Tibial nerve (tissue), 4 donors: ENCODE data around the gene TBXAS1. TPM values are rescaled to one million over a fixed set of nuclear protein-coding genes. Genes with fewer than 3 reads are reported as not detected.

ENCODE experiments used
- DNase-seq, 2 donors: peaks; one replicate each; pipeline ENCODE4 v3.0.0-alpha.2; 2019; ENCODE audit warnings: low spot score in 2 of 2
- H3K27ac ChIP-seq, 4 donors: fragments of 200-600 bp; sonication (generic) in 3 of 4; one replicate each; pipeline ENCODE4 v1.5.1; 2017 to 2019; ENCODE audit warnings: mild to moderate bottlenecking in 1 of 4
- H3K27me3 ChIP-seq, 2 donors: fragments of 200-600 bp; sonication (generic) in 1 of 2; one replicate each; pipeline versions ENCODE4 v1.5.1 to v1.6.0; 2017 to 2019
- H3K36me3 ChIP-seq, 3 donors: fragments of 200-600 bp; sonication (generic); one replicate each; pipeline ENCODE4 v1.5.1; 2018 to 2019
- H3K4me1 ChIP-seq, 4 donors: fragments of 200-600 bp; sonication (generic) in 3 of 4; one replicate each; pipeline ENCODE4 v1.5.1; 2017 to 2019
- H3K4me3 ChIP-seq, 4 donors: fragments of 200-600 bp; sonication (generic) in 3 of 4; one replicate each; pipeline ENCODE4 v1.5.1; 2017 to 2019; ENCODE audit warnings: mild to moderate bottlenecking in 1 of 4, moderate library complexity in 1 of 4
- H3K9me3 ChIP-seq, 4 donors: fragments of 200-600 bp; sonication (generic) in 3 of 4; one replicate each; pipeline ENCODE4 v1.5.1; 2017 to 2019
- CTCF ChIP-seq, 5 experiments: fragments of 200-600 bp in 3 of 5; fragments of 450-650 bp in 2 of 5; sonication (generic) in 3 of 5; IDR thresholded peaks; one replicate each; pipeline ENCODE4 v1.5.1; 2016 to 2019; ENCODE audit warnings: antibody characterized with exemption in 5 of 5, mild to moderate bottlenecking in 3 of 5, moderate library complexity in 2 of 5
- EP300 ChIP-seq, 2 donors: sonication (generic); formaldehyde crosslinking; IDR thresholded peaks; one replicate each; pipeline ENCODE4 v1.6.1; 2017; ENCODE audit warnings: antibody characterized with exemption in 2 of 2, mild to moderate bottlenecking in 1 of 2
- POLR2A ChIP-seq, 2 donors: fragments of 450-650 bp; IDR thresholded peaks; one replicate each; pipeline ENCODE4 v1.6.1; 2017; ENCODE audit warnings: antibody characterized with exemption in 2 of 2, mild to moderate bottlenecking in 2 of 2, moderate library complexity in 2 of 2
- WGBS, 2 donors: methylation state at CpG; one replicate each; pipeline ENCODE4 v1.1.5; 2018; 5-methylcytosine and 5-hydroxymethylcytosine counted together
- total RNA-seq, 4 donors: library from RNA; depleted of rRNA; stranded (reverse); fragments of >200 nt; gene quantifications; one replicate each; pipeline ENCODE4 v1.1.0, GENCODE V29; 2016

TBXAS1 gene
- total RNA-seq, 4 donors from 2014 or later, result 19.0 to 80.4 (median 30.5) TPM

GRCh38 chr7:139817249-139817648 is 11.8 kb upstream of the TBXAS1 start:
- no peak overlapping the region for H3K27ac ChIP-seq
- no peak for DNase-seq
- no peaks in the 10 kb centered on the region for H3K4me1 ChIP-seq
- peaks cover 0 to 9% (median 0%) of the 10 kb centered on the region in 4 donors for H3K9me3 ChIP-seq
- no peak overlapping the region for H3K4me3 ChIP-seq
- H3K27me3 ChIP-seq, result peaks cover 0 to 5% of the 10 kb centered on the region in 2 donors
- no peaks in the 10 kb centered on the region for H3K36me3 ChIP-seq
- TF ChIP-seq CTCF (IDR thresholded peaks at IDR 0.05) (no peak), EP300 (IDR thresholded peaks at IDR 0.05) (no peak)
- WGBS, 2 donors, result 91 to 95% methylated on average over 10 of the region's 10 CpGs

- H3K27ac ChIP-seq, result no peak overlapping the region
- 78 to 81% methylated on average over 4 of the region's 4 CpGs for WGBS, 2 donors
- no peaks in the 10 kb centered on the region for H3K36me3 ChIP-seq
- H3K4me1 ChIP-seq, result no peaks in the 10 kb centered on the region
- peaks cover 0 to 5% of the 10 kb centered on the region in 2 donors for H3K27me3 ChIP-seq
- no peak overlapping the region for H3K4me3 ChIP-seq
- H3K9me3 ChIP-seq, result peaks cover 0 to 9% (median 0%) of the 10 kb centered on the region in 4 donors
- no peak for TF ChIP-seq EP300 (IDR thresholded peaks at IDR 0.05)
- TF ChIP-seq POLR2A (IDR thresholded peaks at IDR 0.05), result no peak
- no peak for TF ChIP-seq CTCF (IDR thresholded peaks at IDR 0.05)
- no peak for DNase-seq
These were observed 9.0 kb upstream of the TBXAS1 start for GRCh38 chr7:139820089-139820488.

- no peak for TF ChIP-seq CTCF (IDR thresholded peaks at IDR 0.05)
- no peak for TF ChIP-seq POLR2A (IDR thresholded peaks at IDR 0.05)
- no peak for TF ChIP-seq EP300 (IDR thresholded peaks at IDR 0.05)
- 77 to 79% methylated on average over 14 of the region's 14 CpGs for WGBS, 2 donors
These were observed 7.5 kb upstream of the TBXAS1 start for GRCh38 chr7:139821349-139822105.

GRCh38 chr7:139822855-139823254 is 6.2 kb upstream of the TBXAS1 start:
- Histone ChIP-seq H3K27ac (no peak overlapping the region), H3K4me1 (no peaks in the 10 kb centered on the region), H3K36me3 (no peaks in the 10 kb centered on the region), H3K27me3 (peaks cover 0 to 5% of the 10 kb centered on the region in 2 donors), H3K4me3 (no peak overlapping the region), H3K9me3 (no peaks in the 10 kb centered on the region)
- TF ChIP-seq CTCF (IDR thresholded peaks at IDR 0.05) (no peak), EP300 (IDR thresholded peaks at IDR 0.05) (no peak), POLR2A (IDR thresholded peaks at IDR 0.05) (no peak)
- DNase-seq, result no peak
- 91 to 92% methylated on average over 9 of the region's 9 CpGs for WGBS, 2 donors

More at GRCh38 chr7:139821349-139822105, 7.5 kb upstream of the TBXAS1 start:
- Histone ChIP-seq H3K4me3 (no peak overlapping the region), H3K27ac (no peak overlapping the region), H3K36me3 (no peaks in the 10 kb centered on the region), H3K9me3 (peaks cover 0 to 6% (median 0%) of the 10 kb centered on the region in 4 donors), H3K4me1 (no peaks in the 10 kb centered on the region), H3K27me3 (peaks cover 0 to 5% of the 10 kb centered on the region in 2 donors)
- DNase-seq, result no peak

GRCh38 chr7:139823959-139824521 is 5.0 kb upstream of the TBXAS1 start:
- Histone ChIP-seq H3K36me3 (no peaks in the 10 kb centered on the region), H3K4me3 (no peak overlapping the region), H3K9me3 (no peaks in the 10 kb centered on the region), H3K4me1 (no peaks in the 10 kb centered on the region), H3K27me3 (peaks cover 0 to 5% of the 10 kb centered on the region in 2 donors), H3K27ac (no peak overlapping the region)
- DNase-seq, result no peak
- no peak for TF ChIP-seq POLR2A (IDR thresholded peaks at IDR 0.05)
- TF ChIP-seq CTCF (IDR thresholded peaks at IDR 0.05), result no peak
- no peak for TF ChIP-seq EP300 (IDR thresholded peaks at IDR 0.05)
- 69 to 70% methylated on average over 8 of the region's 8 CpGs for WGBS, 2 donors
